H1 (cell line): Measurements from ENCODE around the gene NME8. TPM values are rescaled to one million over a fixed set of nuclear protein-coding genes. Genes with fewer than 3 reads are reported as not detected.
A peak's percentile ranks its signal among the peaks of the same experiment; 100 is the strongest.

Experiments used
- CTCF ChIA-PET: fragments of 300-600 bp; sonication (Branson Sonifier 250); formaldehyde crosslinking; loops from one replicate; lab custom pipeline; 2021; ENCODE audit not compliant: partially characterized antibody; lab: Charles Lee
- POLR2A ChIA-PET: fragments of 300-600 bp; sonication (Branson Sonifier 250); formaldehyde crosslinking; loops from one replicate; lab custom pipeline; 2021; ENCODE audit warnings: inconsistent platforms; ENCODE audit not compliant: partially characterized antibody; lab: Charles Lee
- DNase-seq, 2 experiments: peaks; one replicate each; pipeline versions ENCODE4 v3.0.0 to v3.0.0-alpha.2; 2010 to 2022; ENCODE audit warnings: low spot score in 2 of 2, low read depth in 1 of 2, mixed read lengths in 1 of 2
- FAIRE-seq: peaks from 2 replicates; lab custom pipeline; 2011; peaks lifted over from hg19 to GRCh38; lab: Jason Lieb, UNC
- H2AFZ ChIP-seq: 2 replicates; pipeline ENCODE4 v1.8.1; 2012; ENCODE audit warnings: low read length, inconsistent platforms
- H2AK5ac ChIP-seq: 2 replicates; pipeline ENCODE4 v1.6.1; 2013; ENCODE audit warnings: low read depth, low read length
- H2BK120ac ChIP-seq: replicated peaks from 2 replicates; pipeline ENCODE3; 2013; ENCODE audit warnings: low read depth, low read length, inconsistent platforms
- H2BK12ac ChIP-seq: 2 replicates; pipeline ENCODE4 v1.6.1; 2013; ENCODE audit warnings: low read depth, low read length
- H2BK15ac ChIP-seq: 2 replicates; pipeline ENCODE4 v1.6.1; 2013; ENCODE audit warnings: low read length
- H2BK20ac ChIP-seq: 2 replicates; pipeline ENCODE4 v1.6.1; 2013; ENCODE audit warnings: low read length
- H2BK5ac ChIP-seq: 2 replicates; pipeline ENCODE4 v1.6.1; 2013; ENCODE audit warnings: low read depth, low read length
- H3K14ac ChIP-seq: 2 replicates; pipeline ENCODE4 v1.6.1; 2013; ENCODE audit warnings: inconsistent platforms; ENCODE audit not compliant: insufficient read length
- H3K18ac ChIP-seq: 2 replicates; pipeline ENCODE4 v1.6.1; 2013; ENCODE audit warnings: low read length; ENCODE audit errors: extremely low read depth
- H3K23ac ChIP-seq: 2 replicates; pipeline ENCODE4 v1.6.1; 2013; ENCODE audit warnings: inconsistent platforms; ENCODE audit not compliant: insufficient read length
- H3K23me2 ChIP-seq: 2 replicates; pipeline ENCODE4 v1.6.1; 2013; ENCODE audit warnings: low read depth, low read length
- H3K27ac ChIP-seq: 2 replicates; pipeline ENCODE4 v1.6.1; 2011; ENCODE audit warnings: low read depth, low read length, inconsistent platforms
- H3K27me3 ChIP-seq, 4 experiments: replicated peaks in 1 of 4; 1 replicate in 1 of 4; 2 replicates in 3 of 4; pipeline versions ENCODE4 v1.6.1 to v1.8.1; 2011 to 2013; ENCODE audit warnings: low read length in 3 of 4, mild to moderate bottlenecking in 3 of 4, inconsistent platforms in 2 of 4, mixed read lengths in 2 of 4, moderate library complexity in 1 of 4; ENCODE audit not compliant: control insufficient read depth in 3 of 4, insufficient read depth in 3 of 4; ENCODE audit errors: extremely low read depth in 1 of 4
- H3K36me3 ChIP-seq, 4 experiments: 2 replicates each; pipeline versions ENCODE4 v1.6.1 to v1.8.1; 2011 to 2013; ENCODE audit warnings: mild to moderate bottlenecking in 4 of 4, low read length in 3 of 4, moderate library complexity in 2 of 4, control low read depth in 1 of 4, inconsistent platforms in 1 of 4; ENCODE audit not compliant: insufficient read depth in 4 of 4, control insufficient read depth in 2 of 4
- H3K4ac ChIP-seq: replicated peaks from 2 replicates; pipeline ENCODE3; 2013; ENCODE audit warnings: low read length, low read depth, mixed read lengths, inconsistent platforms; ENCODE audit not compliant: insufficient read length
- H3K4me1 ChIP-seq, 4 experiments: replicated peaks in 1 of 4; 1 replicate in 1 of 4; 2 replicates in 3 of 4; pipeline versions ENCODE4 v1.6.1 to v1.8.1; 2011 to 2013; ENCODE audit warnings: low read length in 3 of 4, inconsistent platforms in 2 of 4, mixed read lengths in 1 of 4; ENCODE audit not compliant: insufficient read depth in 4 of 4, control insufficient read depth in 3 of 4
- H3K4me2 ChIP-seq, 2 experiments: 2 replicates each; pipeline versions ENCODE4 v1.6.1 to v1.8.1; 2011 to 2013; ENCODE audit warnings: low read depth in 2 of 2, low read length in 2 of 2, control low read depth in 1 of 2, inconsistent platforms in 1 of 2, mild to moderate bottlenecking in 1 of 2; ENCODE audit not compliant: insufficient read depth in 1 of 2
- H3K4me3 ChIP-seq, 4 experiments: fragments of 200-600, 300-600 bp in 1 of 4; sonication (generic), shearing (Covaris generic), sonication (Bioruptor Twin) in 1 of 4; 2 replicates each; pipeline versions ENCODE4 v1.5.1 to v1.8.1; 2011 to 2016; ENCODE audit warnings: low read length in 4 of 4, low read depth in 3 of 4, control low read depth in 2 of 4, inconsistent platforms in 2 of 4, mild to moderate bottlenecking in 2 of 4, mixed read lengths in 1 of 4, moderate library complexity in 1 of 4; ENCODE audit not compliant: insufficient read depth in 2 of 4; ENCODE audit errors: extremely low read depth in 1 of 4
- H3K56ac ChIP-seq: replicated peaks from 2 replicates; pipeline ENCODE3; 2013; ENCODE audit warnings: low read depth, mild to moderate bottlenecking, mixed read lengths, low read length, inconsistent platforms; ENCODE audit not compliant: insufficient read length
- H3K79me1 ChIP-seq: 2 replicates; pipeline ENCODE4 v1.6.1; 2013; ENCODE audit warnings: low read depth, low read length, control low read depth
- H3K79me2 ChIP-seq, 2 experiments: 2 replicates each; pipeline versions ENCODE4 v1.6.1 to v1.8.1; 2012 to 2013; ENCODE audit warnings: low read length in 2 of 2, mild to moderate bottlenecking in 2 of 2, inconsistent platforms in 1 of 2; ENCODE audit not compliant: insufficient read depth in 2 of 2, control insufficient read depth in 1 of 2
- H3K9ac ChIP-seq, 4 experiments: replicated peaks in 1 of 4; 1 replicate in 1 of 4; 2 replicates in 3 of 4; pipeline versions ENCODE4 v1.6.1 to v1.8.1; 2011 to 2013; ENCODE audit warnings: low read depth in 3 of 4, low read length in 3 of 4, control low read depth in 2 of 4, mild to moderate bottlenecking in 2 of 4, moderate library complexity in 2 of 4, inconsistent platforms in 1 of 4; ENCODE audit errors: extremely low read depth in 1 of 4
- H3K9me3 ChIP-seq, 2 experiments: 2 replicates each; pipeline versions ENCODE4 v1.6.1 to v1.8.1; 2012 to 2013; ENCODE audit warnings: mild to moderate bottlenecking in 2 of 2, moderate library complexity in 2 of 2, control low read depth in 1 of 2, inconsistent platforms in 1 of 2, low read depth in 1 of 2, low read length in 1 of 2, mixed read lengths in 1 of 2; ENCODE audit not compliant: insufficient read depth in 2 of 2
- H4K20me1 ChIP-seq, 2 experiments: replicated peaks in 1 of 2; 2 replicates each; pipeline versions ENCODE3 to v1.8.1; 2011 to 2013; ENCODE audit warnings: inconsistent platforms in 2 of 2, low read length in 2 of 2, mild to moderate bottlenecking in 1 of 2; ENCODE audit not compliant: insufficient read depth in 2 of 2, control insufficient read depth in 1 of 2
- H4K5ac ChIP-seq: 2 replicates; pipeline ENCODE4 v1.6.1; 2013; ENCODE audit warnings: low read length, low read depth, mixed read lengths, inconsistent platforms; ENCODE audit not compliant: insufficient read length
- H4K8ac ChIP-seq: 2 replicates; pipeline ENCODE4 v1.8.0; 2013; ENCODE audit warnings: mild to moderate bottlenecking, moderate library complexity, low read length, inconsistent platforms; ENCODE audit not compliant: insufficient read depth; ENCODE audit errors: extremely low read depth
- H4K91ac ChIP-seq: replicated peaks from 2 replicates; pipeline ENCODE3; 2013; ENCODE audit warnings: low read length, mixed read lengths, inconsistent platforms; ENCODE audit not compliant: insufficient read length
- WGBS, 2 experiments: shearing (Covaris generic) in 1 of 2; methylation state at CpG; one replicate each; pipeline versions ENCODE4 v1.1.6 to v1.1.7; 2013 to 2015; ENCODE audit warnings: low lambda C conversion rate in 2 of 2, mixed read lengths in 2 of 2, inconsistent platforms in 1 of 2, low coverage in 1 of 2, missing lambda C conversion rate in 1 of 2; ENCODE audit not compliant: insufficient replicate concordance in 2 of 2, insufficient coverage in 1 of 2, insufficient read length in 1 of 2; ENCODE audit errors: extremely low coverage in 1 of 2, missing lambda C conversion rate in 1 of 2; 5-methylcytosine and 5-hydroxymethylcytosine counted together
- polyA plus RNA-seq, 7 experiments: library from polyadenylated mRNA; depleted of rRNA in 3 of 7; stranded (reverse) in 5 of 7; unstranded in 2 of 7; fragments of >200 nt in 5 of 7; fragments of 200-250 nt in 2 of 7; gene quantifications; 1 replicate in 5 of 7; 2 replicates in 1 of 7; 4 replicates in 1 of 7; pipeline versions ENCODE4 v1.2.1 to v1.2.3, GENCODE V29; 2011 to 2013; ENCODE audit warnings: missing spikeins in 2 of 7, mixed read lengths in 2 of 7
- total RNA-seq: library from RNA; stranded (reverse); fragmentation: NEBNext Ultra II Directional; extraction: Animal tissue kit (Norgen Biotek cat#: 25700); gene quantifications from 2 replicates; pipeline ENCODE4 v1.2.1, GENCODE V29; 2021

The NME8 gene
- total and polyA plus RNA-seq, 2 of the 8 experiments (the other 6 are each of a cell fraction or from before 2014, with no cell fraction given) = 0.22 to 0.44 TPM

DNA sequence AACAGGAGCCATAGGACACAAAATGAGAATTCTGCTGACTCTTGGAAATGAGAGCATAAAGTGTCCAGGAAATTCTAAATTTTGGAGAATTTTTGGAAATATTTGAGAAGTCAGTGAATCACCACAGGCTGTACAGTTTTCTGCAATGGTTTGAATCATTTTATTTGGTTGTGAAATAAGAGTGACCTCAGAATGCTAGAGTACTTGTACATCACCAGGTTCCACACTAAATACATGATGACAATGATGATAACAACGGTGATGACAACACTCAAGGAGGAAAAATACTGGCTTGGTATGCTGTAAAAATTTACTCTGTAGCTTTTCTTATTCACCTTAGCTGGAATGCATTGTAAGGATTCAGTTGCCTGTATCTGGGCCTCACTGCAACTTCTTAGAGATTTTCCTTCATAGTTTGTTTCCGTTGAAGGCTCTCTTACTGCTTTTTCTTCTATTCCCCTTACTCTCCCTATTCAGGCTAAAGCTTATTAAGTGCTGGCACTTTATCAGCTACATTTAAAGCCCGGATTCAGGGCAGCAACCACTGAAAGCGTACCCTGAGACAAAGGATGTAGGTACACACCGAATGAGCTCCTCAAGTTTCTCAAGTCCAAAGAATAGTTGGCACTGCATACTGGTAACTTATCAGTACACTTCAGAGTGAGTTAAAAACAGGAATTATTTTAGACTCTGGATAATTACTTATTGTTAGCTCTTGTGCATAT, 30.2 kb upstream of the NME8 start:
- CTCF ChIA-PET = interaction anchor here (1.5 kb wide), 1 partner anchor 17 kb away, joined by 3 read pairs; no protein-coding TSS in a partner anchor

More for the DNA sequence above, 30.2 kb upstream of the NME8 start:
- no peak overlapping the region for H3K27ac ChIP-seq
- H3K23ac ChIP-seq = no peak overlapping the region
- no peak overlapping the region for H4K5ac ChIP-seq
- H4K91ac ChIP-seq = no peak overlapping the region
- 86% methylated on average over 5 of the region's 5 CpGs; no CpG with 5 or more reads in 1 of the 2 experiments for WGBS, 2 experiments
- H3K79me1 ChIP-seq = no peaks in the 10 kb centered on the region
- no peak overlapping the region for H2BK15ac ChIP-seq
- no peak overlapping the region for H3K9ac ChIP-seq
- H3K36me3 ChIP-seq = no peaks in the 10 kb centered on the region; a peak in 1 of 8 replicates
- no peak overlapping the region for H3K4ac ChIP-seq
- no peaks in the 10 kb centered on the region for H4K20me1 ChIP-seq
- no peaks in the 10 kb centered on the region for H3K79me2 ChIP-seq
- no peaks in the 10 kb centered on the region for H3K27me3 ChIP-seq
- POLR2A ChIA-PET = no interaction called here
- H2BK120ac ChIP-seq = no peak overlapping the region
- peaks cover 0 to 8% of the 10 kb centered on the region in 2 experiments; a peak in 1 of 4 replicates for H3K9me3 ChIP-seq
- no peaks in the 10 kb centered on the region for H3K4me1 ChIP-seq
- no peak overlapping the region for H3K18ac ChIP-seq
- H3K56ac ChIP-seq = no peak overlapping the region
- H4K8ac ChIP-seq = no peak overlapping the region
- H2BK5ac ChIP-seq = no peak overlapping the region
- H2AFZ ChIP-seq = no peak overlapping the region
- no peaks in the 10 kb centered on the region for H3K23me2 ChIP-seq
- H2BK12ac ChIP-seq = no peak overlapping the region
- no peak overlapping the region for H3K4me2 ChIP-seq
- FAIRE-seq (peak; percentile 32), DNase-seq (no peak)
- H2BK20ac ChIP-seq = no peak overlapping the region
- H2AK5ac ChIP-seq = no peak overlapping the region
- no peak overlapping the region for H3K4me3 ChIP-seq
- H3K14ac ChIP-seq = no peak overlapping the region
